ENCODE measurements around the gene KCNJ1. TPM values are rescaled to one million over a fixed set of nuclear protein-coding genes. Genes with fewer than 3 reads are reported as not detected.

KCNJ1 gene
- polyA plus RNA-seq, 1 donor from 2014 or later: 0.30 TPM

DNA sequence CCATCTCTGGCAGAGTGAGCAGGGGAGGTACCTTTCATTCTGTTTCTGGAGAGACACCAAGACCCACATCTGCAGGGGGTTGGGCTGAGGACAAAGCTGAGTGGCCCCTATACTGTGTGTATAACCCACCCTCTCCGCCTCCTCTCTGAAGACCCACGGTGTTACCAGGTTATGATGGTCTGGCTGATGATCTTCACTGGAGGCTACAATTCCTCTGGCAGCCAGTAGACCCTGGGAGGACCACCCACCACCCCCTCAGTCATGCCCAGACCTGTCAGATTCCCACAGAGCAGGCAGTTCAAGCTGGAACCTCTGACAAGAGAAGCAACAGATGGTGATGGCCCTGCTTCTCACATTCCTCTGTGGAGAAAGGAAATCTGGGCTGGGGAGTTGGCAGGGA, 11.4 kb upstream of the KCNJ1 start:
- H3K9me3 Mint-ChIP-seq: peaks cover 0 to 3% (median 0%) of the 10 kb centered on the region in 3 donors
- no peaks in the 10 kb centered on the region for H3K36me3 Mint-ChIP-seq
- H3K27ac Mint-ChIP-seq: no peak overlapping the region
- peaks cover 51% of the 10 kb centered on the region for H3K27me3 Mint-ChIP-seq
- H3K4me1 Mint-ChIP-seq: no peaks in the 10 kb centered on the region
- H3K4me3 Mint-ChIP-seq: no peak overlapping the region

DNA sequence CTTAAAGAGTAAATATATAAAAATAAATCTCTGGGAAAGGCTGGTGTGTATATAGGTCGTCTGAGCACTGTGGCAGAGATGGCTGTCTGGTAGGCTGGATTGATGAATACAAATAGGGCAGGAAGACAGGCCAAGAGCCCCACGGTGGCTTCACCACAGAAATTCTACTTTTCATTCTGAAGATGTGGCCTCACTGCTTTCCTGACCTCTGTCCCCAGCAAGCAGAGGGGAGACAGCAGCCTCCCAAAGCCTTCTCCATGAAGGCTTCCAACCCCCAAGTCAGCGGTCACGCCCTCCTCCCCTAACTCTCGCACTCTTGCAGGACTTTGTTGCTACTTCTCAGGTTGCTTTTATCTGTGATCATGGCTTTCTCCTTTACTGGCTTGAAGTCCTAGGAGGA, 10.6 kb upstream of the KCNJ1 start:
- H3K9me3 Mint-ChIP-seq: peaks cover 0 to 3% (median 0%) of the 10 kb centered on the region in 3 donors
- H3K27me3 Mint-ChIP-seq: peaks cover 51% of the 10 kb centered on the region
- H3K4me3 Mint-ChIP-seq: no peak overlapping the region
- no peaks in the 10 kb centered on the region for H3K36me3 Mint-ChIP-seq
- H3K27ac Mint-ChIP-seq: no peak overlapping the region
- peaks cover 0 to 2% (median 0%) of the 10 kb centered on the region in 3 donors for H3K4me1 Mint-ChIP-seq

DNA sequence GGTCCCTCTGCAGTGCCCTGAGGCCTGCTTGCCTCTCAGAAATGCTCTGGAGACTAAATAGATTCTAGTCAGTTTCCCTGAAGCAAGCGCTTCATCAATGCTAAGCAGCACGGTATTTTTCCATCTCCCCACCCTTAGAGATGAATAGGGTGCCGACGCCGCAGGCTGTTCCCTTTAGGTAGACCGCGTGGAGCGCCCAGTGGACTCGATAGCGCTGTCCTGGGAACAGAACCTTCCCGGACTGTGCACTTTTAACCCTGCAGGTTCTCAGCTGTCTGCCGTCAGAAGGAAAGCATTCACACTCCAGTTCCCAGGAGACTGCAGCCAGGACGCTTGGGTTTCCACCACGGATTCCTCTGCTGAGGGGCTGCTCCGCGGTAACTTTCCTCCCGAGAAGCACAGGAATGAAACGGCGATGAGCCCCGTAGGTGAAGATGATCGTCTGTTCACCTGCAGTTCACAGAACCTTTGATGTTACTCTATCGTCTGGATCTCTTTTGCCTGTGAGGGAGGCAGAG, 9.1 kb upstream of the KCNJ1 start:
- Mint-ChIP-seq H3K4me3 (no peak overlapping the region), H3K27ac (no peak overlapping the region), H3K27me3 (peaks cover 39% of the 10 kb centered on the region), H3K36me3 (no peaks in the 10 kb centered on the region), H3K4me1 (peaks cover 0 to 2% (median 0%) of the 10 kb centered on the region in 3 donors), H3K9me3 (peaks cover 0 to 3% (median 0%) of the 10 kb centered on the region in 3 donors)

DNA sequence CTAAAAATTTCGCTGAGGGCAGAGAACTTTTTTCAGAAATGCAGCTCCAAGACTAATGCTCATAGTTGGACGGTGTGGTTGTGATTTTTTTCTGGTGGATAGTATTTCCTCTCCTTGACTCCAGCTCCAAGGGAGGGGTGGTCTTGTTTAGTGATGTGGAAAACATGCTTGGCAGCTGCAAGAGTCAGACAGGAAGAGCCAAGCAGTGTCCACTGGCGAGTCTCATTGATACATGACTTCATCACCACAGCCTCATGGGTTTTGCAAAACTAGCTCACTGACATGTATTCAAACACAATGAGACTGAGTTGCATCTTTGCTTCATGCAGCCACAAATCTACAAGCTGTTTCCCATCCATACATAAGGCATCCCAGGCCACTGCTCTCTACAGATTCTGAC, 7.3 kb upstream of the KCNJ1 start:
- H3K4me1 Mint-ChIP-seq: peaks cover 0 to 2% (median 0%) of the 10 kb centered on the region in 3 donors
- peak overlapping the region in 1 of 4 donors; percentile 20 for H3K4me3 Mint-ChIP-seq
- peaks cover 0 to 3% (median 0%) of the 10 kb centered on the region in 3 donors for H3K9me3 Mint-ChIP-seq
- no peak overlapping the region for H3K27ac Mint-ChIP-seq
- no peaks in the 10 kb centered on the region for H3K36me3 Mint-ChIP-seq
- H3K27me3 Mint-ChIP-seq: peaks cover 33% of the 10 kb centered on the region

DNA sequence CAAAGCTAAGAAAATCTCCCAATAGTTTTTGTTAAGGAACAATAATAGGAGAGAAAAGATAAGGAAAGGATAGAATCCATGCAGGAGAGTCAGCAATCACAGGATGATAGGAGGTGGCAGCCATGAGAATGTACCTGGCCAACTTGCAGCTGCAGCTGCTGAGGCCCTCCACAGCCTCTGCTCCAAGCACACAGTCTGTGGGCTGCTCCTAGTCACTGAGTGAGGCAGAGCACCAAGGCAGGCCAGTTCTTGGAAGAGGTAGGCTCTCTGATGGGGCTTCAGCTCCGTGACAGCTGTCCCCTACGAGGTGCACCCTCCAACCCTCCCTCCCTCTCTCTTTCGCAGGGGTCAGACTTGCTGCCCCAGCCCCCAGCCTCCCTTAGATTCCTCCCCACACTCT, 5.5 kb upstream of the KCNJ1 start:
- peaks cover 27% of the 10 kb centered on the region for H3K27me3 Mint-ChIP-seq
- peaks cover 0 to 3% (median 0%) of the 10 kb centered on the region in 3 donors for H3K9me3 Mint-ChIP-seq
- H3K36me3 Mint-ChIP-seq: no peaks in the 10 kb centered on the region
- no peak overlapping the region for H3K27ac Mint-ChIP-seq
- no peak overlapping the region for H3K4me3 Mint-ChIP-seq
- peaks cover 0 to 2% (median 0%) of the 10 kb centered on the region in 3 donors for H3K4me1 Mint-ChIP-seq

DNA sequence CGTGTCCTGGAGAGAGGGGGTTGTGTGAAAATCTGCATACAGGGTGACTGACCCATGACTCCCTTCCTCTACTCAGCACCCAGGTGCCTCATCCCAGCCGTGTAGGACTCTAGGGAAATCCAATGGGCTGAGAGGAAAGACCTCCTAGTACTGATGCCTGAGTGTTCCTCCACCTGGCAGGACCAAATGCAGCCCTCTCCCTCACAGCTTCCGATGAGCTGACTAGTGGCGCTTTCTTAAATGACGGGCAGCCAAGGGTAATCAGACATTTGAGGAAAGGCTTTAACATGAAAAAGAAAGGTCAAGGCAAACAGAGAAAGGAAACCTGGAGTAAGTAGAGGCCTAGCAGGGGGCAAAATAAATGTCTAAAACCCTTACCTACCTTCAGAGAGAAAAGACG, 5.0 kb upstream of the KCNJ1 start:
- Mint-ChIP-seq H3K27ac (no peak overlapping the region), H3K4me1 (peaks cover 0 to 2% (median 0%) of the 10 kb centered on the region in 3 donors), H3K4me3 (no peak overlapping the region), H3K36me3 (no peaks in the 10 kb centered on the region), H3K27me3 (peaks cover 27% of the 10 kb centered on the region), H3K9me3 (peaks cover 0 to 3% (median 0%) of the 10 kb centered on the region in 3 donors)

DNA sequence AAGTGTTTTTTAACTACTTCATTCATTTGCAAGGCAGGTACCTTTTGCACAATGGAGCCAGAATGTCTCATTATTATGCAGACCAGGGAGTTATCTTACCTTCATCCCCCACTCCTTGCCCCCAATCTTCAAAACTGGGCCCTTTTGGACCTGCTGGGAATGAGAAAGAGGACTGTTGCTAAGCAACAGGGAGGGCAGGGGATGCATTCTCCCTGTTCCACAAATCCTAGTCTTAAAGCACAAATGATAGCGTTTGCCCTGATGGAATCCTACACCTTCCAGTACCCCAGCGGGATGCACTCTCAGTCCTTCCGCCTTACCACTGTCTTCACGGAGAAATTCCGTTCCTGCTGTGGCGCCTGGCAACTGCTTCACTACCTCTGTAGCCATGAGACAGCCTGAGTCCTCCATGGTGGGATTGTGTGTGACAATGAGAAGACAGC, 4.1 kb upstream of the KCNJ1 start:
- peaks cover 23% of the 10 kb centered on the region for H3K27me3 Mint-ChIP-seq
- H3K4me3 Mint-ChIP-seq: no peak overlapping the region
- peaks cover 0 to 3% (median 0%) of the 10 kb centered on the region in 3 donors for H3K9me3 Mint-ChIP-seq
- peaks cover 0 to 2% (median 0%) of the 10 kb centered on the region in 3 donors for H3K4me1 Mint-ChIP-seq
- H3K27ac Mint-ChIP-seq: no peak overlapping the region
- H3K36me3 Mint-ChIP-seq: peaks cover 1% of the 10 kb centered on the region

DNA sequence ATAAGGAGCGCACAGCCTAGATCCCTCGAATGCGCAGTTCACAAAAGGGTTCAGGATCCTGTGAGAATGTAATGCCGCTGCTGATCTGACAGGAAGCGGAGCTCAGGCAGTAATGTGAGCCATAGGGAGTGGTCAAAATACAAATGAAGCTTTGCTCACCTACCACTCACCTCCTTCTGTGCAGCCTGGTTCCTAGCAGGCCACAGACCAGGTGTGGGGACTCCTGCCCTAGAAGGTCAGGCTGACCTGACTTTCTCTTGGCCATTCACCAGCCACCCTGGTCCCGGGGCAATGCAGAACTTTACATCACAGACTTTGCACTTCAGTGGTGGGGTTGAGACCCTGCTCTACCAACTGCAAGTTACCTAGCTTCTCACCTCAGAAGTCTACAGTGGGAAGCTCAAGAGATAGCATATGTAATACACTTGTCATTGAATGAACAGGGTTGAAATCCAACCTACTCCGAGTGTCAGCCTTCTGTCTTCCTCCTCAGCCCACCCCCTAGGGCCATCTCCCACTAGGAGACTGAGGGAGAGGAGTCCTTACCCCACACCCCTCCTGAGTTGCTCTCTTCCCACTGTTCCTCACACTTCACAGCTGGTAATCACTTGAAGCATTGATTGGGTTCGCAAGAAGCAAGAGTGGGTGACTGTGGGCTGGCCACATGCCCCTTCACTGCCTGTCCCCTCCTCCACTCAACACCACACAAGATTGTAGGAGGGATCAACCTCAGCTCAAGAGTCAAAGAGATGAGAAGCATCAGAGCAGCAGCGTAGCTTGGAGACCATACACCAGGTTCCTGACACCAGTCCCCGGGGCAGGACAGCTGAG, 2.0 kb upstream of the KCNJ1 start:
- Mint-ChIP-seq H3K4me1 (peaks cover 0 to 4% (median 0%) of the 10 kb centered on the region in 3 donors), H3K4me3 (peak overlapping the region in 1 of 4 donors; percentile 45), H3K27ac (no peak overlapping the region), H3K9me3 (no peaks in the 10 kb centered on the region), H3K36me3 (peaks cover 3% of the 10 kb centered on the region), H3K27me3 (peaks cover 16% of the 10 kb centered on the region)

DNA sequence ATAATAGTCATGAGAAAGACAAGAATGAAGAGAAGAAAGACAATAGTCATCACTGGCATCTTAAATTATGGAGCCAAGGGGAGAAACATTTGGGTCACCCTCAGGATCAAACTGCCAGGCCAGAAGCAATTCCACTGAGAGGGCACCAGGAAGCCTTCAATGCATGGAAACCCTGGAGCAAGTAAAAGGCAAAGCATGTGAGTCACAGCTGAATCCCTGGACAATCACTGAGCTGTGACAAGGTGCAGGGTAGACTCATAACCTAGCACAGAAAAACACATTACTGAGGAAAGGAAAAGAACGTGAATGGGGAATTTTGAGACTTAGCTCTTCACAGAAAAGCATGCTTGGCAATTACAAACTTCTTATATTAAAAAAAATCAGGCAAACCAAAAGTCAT, 1.6 kb downstream of the KCNJ1 start:
- H3K9me3 Mint-ChIP-seq: no peaks in the 10 kb centered on the region
- peaks cover 2 to 14% (median 6%) of the 10 kb centered on the region in 3 donors for H3K4me1 Mint-ChIP-seq
- no peaks in the 10 kb centered on the region for H3K27me3 Mint-ChIP-seq
- H3K4me3 Mint-ChIP-seq: no peak overlapping the region
- H3K36me3 Mint-ChIP-seq: peaks cover 3% of the 10 kb centered on the region
- H3K27ac Mint-ChIP-seq: no peak overlapping the region

DNA sequence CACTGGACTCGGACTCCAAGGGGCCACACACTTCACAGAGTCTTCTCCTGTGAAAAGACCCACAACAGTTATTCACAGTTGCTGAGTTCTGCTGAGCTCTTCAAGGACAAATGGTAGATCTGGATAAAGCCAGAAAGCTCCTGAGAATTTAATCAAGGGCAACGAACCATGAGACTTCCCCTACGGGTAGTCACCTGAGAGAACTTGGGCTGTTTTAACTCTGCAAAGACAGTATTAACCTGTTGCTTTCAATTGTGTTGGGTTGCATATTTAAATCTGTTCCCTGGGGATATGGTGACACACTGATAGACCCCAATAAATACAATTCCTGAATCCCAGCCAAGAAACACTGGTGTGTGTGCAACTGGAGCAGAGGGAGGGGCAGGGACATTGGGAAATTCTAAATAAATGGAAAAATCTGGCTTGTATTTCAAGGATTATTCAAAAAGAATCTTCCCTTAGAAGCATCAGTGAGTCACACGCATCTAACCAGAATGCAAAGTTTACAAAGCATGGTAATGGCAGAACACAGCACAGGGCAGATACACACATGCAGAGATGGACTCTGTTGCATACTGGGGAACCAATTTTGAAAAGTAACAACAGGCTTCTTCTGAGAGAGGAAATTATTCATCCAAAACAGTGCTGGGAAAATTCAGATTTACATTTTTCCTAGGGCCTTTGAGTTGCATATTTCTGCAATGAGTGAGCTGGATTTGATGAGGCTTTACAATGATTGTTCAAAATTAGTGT, 4.0 kb downstream of the KCNJ1 start:
- H3K4me1 Mint-ChIP-seq: peaks cover 13 to 28% (median 24%) of the 10 kb centered on the region in 3 donors
- no peaks in the 10 kb centered on the region for H3K27me3 Mint-ChIP-seq
- peaks cover 3% of the 10 kb centered on the region for H3K36me3 Mint-ChIP-seq
- H3K9me3 Mint-ChIP-seq: no peaks in the 10 kb centered on the region
- no peak overlapping the region for H3K4me3 Mint-ChIP-seq
- H3K27ac Mint-ChIP-seq: no peak overlapping the region

DNA sequence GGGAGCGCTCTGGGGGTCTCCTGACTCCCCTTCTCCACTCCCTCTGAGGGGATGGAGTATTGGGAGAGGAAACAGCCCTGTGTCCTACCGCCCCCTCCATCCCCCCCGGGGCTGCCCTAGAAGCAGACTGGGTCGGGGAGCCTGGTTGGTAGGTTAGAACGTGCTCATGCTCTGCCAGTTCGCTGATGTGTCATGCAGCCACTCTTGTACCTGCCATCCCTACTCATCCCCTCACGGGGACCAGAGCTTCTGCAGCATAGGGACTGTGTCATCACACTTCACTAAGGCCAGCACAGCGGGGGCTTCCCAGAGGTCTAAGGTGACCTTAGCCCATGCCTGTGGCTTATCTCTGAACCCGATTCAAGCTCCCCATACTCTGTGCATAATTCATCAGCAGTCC, 4.7 kb downstream of the KCNJ1 start:
- H3K4me3 Mint-ChIP-seq: no peak overlapping the region
- H3K27me3 Mint-ChIP-seq: no peaks in the 10 kb centered on the region
- no peak overlapping the region for H3K27ac Mint-ChIP-seq
- H3K4me1 Mint-ChIP-seq: peaks cover 14 to 28% (median 25%) of the 10 kb centered on the region in 3 donors
- H3K36me3 Mint-ChIP-seq: peaks cover 3% of the 10 kb centered on the region
- H3K9me3 Mint-ChIP-seq: no peaks in the 10 kb centered on the region

DNA sequence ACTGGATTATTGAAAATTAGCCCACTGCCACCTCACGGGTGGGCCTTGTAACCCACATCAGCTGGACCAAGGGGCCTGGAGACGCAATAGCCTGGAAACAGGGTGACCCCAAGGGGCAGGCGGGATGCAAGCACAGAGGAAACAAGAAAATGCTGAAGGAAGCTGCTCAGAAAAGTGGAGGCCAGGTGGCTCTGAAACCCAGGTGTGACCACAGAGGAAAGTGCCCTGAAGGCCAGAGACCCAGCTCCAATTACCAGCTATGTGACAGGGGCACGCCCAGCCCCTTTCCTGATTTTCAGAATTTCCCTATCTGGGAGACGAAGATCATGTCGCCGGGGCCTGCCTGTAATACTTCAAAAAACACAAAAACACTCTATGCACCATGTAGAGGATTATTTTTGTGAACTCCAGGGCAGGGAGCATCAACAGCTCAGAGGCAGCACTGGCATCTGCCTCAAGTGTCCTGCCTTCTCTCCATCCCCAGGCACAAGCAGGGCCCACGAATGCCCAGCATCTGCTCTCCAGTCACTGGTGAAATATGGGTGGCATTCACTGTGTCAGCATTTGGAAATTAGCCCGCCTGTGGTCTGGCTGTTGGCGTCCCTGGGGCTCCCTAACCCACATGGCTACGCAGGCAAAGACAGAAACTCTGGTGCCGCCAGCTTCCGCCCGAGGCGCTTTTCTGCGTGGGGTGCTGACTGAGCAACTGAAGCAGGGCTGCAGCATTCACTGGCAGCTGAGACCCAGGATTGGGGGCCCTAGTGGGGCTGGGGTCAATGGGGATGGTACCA, 6.3 kb downstream of the KCNJ1 start:
- no peaks in the 10 kb centered on the region for H3K27me3 Mint-ChIP-seq
- no peaks in the 10 kb centered on the region for H3K9me3 Mint-ChIP-seq
- H3K36me3 Mint-ChIP-seq: peaks cover 2% of the 10 kb centered on the region
- H3K4me3 Mint-ChIP-seq: peak overlapping the region in 1 of 4 donors; percentile 47
- no peak overlapping the region for H3K27ac Mint-ChIP-seq
- peaks cover 19 to 35% (median 30%) of the 10 kb centered on the region in 3 donors for H3K4me1 Mint-ChIP-seq

DNA sequence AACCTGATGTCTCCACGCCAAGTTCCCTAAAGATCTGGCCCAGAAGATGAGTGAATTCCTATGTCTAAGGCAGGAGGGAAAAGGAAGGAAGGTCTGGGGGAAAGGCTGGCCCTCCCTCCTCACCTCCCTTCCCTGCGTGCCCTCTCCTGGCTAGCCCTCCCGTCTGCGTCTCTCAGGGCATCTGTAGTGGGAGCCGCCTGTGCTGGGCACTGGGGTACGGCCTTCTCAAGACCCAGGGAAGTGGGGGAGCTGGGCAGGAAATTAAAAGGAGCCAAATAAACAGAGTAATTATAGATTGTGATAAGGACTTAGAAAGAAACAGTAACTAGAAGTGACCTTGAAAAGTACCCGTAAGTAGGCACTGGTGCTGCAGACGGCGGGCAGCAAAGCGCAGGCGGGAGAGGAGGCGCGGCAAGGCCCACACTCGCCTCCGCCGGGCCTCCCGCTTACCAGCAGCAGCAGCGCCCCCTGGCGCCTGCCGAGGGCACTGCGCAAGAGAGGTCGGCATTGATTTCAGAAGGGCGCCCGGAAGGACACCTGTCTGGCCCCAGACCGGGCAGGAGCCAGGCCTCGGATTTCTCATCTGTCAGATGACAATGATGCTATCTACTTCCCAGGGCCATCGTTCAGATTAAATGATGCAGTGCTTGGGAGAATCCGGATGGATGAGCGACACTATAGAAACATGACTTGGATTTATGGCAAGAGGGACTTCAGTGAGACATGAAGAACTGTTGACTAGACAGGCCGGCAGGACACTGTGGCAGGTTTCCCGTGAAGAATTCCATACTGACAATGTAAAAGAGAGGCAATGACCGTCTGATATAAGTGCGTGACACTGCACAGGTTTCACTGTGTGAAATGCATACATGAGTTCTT, 7.3 kb downstream of the KCNJ1 start:
- Mint-ChIP-seq H3K4me1 (peaks cover 24 to 41% (median 30%) of the 10 kb centered on the region in 3 donors), H3K4me3 (peak overlapping the region in 2 of 4 donors; percentile 47 to 68), H3K9me3 (no peaks in the 10 kb centered on the region), H3K27me3 (no peaks in the 10 kb centered on the region), H3K36me3 (peaks cover 2% of the 10 kb centered on the region), H3K27ac (peak overlapping the region in 2 of 3 donors; percentile 41 to 61)

DNA sequence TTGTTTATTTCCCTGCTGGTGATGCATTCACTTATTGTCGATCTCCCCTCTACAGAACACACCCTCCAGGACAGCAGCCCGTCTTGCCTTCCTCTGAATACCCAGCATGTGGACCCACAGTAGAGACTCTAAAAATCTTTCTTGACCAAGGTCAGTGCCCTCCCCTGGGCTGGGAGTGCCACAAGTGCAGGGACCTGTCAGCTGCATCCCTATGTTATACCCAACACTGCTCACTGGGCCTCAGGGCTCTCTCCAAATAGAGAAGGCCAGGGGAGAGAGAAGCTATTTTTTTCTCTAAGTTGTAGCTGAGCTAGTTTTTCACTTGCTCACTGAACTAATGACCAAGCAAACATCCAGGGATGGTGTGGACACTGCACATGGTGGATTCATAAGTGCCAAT, 9.8 kb downstream of the KCNJ1 start:
- Mint-ChIP-seq H3K27ac (no peak overlapping the region), H3K4me1 (peaks cover 31 to 39% (median 32%) of the 10 kb centered on the region in 3 donors), H3K4me3 (no peak overlapping the region)

More for the DNA sequence above, 9.8 kb downstream of the KCNJ1 start:
- Mint-ChIP-seq H3K36me3 (no peaks in the 10 kb centered on the region), H3K9me3 (no peaks in the 10 kb centered on the region), H3K27me3 (no peaks in the 10 kb centered on the region)
